IPS-18a (cell line): Measurements from ENCODE around the gene GPR157.

Source experiments
- H3K27ac ChIP-seq: one replicate; pipeline ENCODE4 v1.5.1; 2013; ENCODE audit warnings: low read length
- H3K27me3 ChIP-seq: one replicate; pipeline ENCODE4 v1.6.1; 2013; ENCODE audit warnings: mild to moderate bottlenecking, low read length; ENCODE audit not compliant: control insufficient read depth, insufficient read depth
- H3K36me3 ChIP-seq: one replicate; pipeline ENCODE4 v1.6.1; 2013; ENCODE audit warnings: low read depth, low read length; ENCODE audit not compliant: control insufficient read depth
- H3K4me1 ChIP-seq: one replicate; pipeline ENCODE4 v1.6.1; 2013; ENCODE audit warnings: low read depth, low read length; ENCODE audit not compliant: control insufficient read depth
- H3K4me3 ChIP-seq: one replicate; pipeline ENCODE4 v1.5.1; 2013; ENCODE audit warnings: low read length
- H3K9ac ChIP-seq: one replicate; pipeline ENCODE4 v1.6.1; 2013; ENCODE audit warnings: mild to moderate bottlenecking, low read length, moderate library complexity
- H3K9me3 ChIP-seq: one replicate; pipeline ENCODE4 v1.6.1; 2013; ENCODE audit warnings: low read depth, low read length; ENCODE audit not compliant: control insufficient read depth

GPR157 gene

GRCh38 chr1:9065213-9065751 lies 63.6 kb downstream of the GPR157 start:
- H3K4me3 ChIP-seq, result no peak overlapping the region
- peaks cover 11% of the 10 kb centered on the region for H3K4me1 ChIP-seq
- H3K36me3 ChIP-seq, result no peaks in the 10 kb centered on the region
- no peaks in the 10 kb centered on the region for H3K27me3 ChIP-seq
- H3K27ac ChIP-seq, result no peak overlapping the region
- no peaks in the 10 kb centered on the region for H3K9me3 ChIP-seq
- no peak overlapping the region for H3K9ac ChIP-seq

GRCh38 chr1:9062846-9063245 lies 66.1 kb downstream of the GPR157 start:
- Histone ChIP-seq H3K27ac (no peak overlapping the region), H3K4me1 (no peaks in the 10 kb centered on the region), H3K9me3 (no peaks in the 10 kb centered on the region), H3K36me3 (no peaks in the 10 kb centered on the region), H3K4me3 (no peak overlapping the region), H3K27me3 (no peaks in the 10 kb centered on the region), H3K9ac (no peak overlapping the region)

- Histone ChIP-seq H3K9ac (no peak overlapping the region), H3K4me3 (no peak overlapping the region), H3K36me3 (no peaks in the 10 kb centered on the region), H3K27ac (no peak overlapping the region), H3K4me1 (no peaks in the 10 kb centered on the region), H3K9me3 (no peaks in the 10 kb centered on the region), H3K27me3 (no peaks in the 10 kb centered on the region)
These were observed 66.9 kb downstream of the GPR157 start for GRCh38 chr1:9062021-9062471.

- Histone ChIP-seq H3K27me3 (no peaks in the 10 kb centered on the region), H3K9ac (no peak overlapping the region), H3K36me3 (no peaks in the 10 kb centered on the region), H3K4me3 (no peak overlapping the region), H3K4me1 (no peaks in the 10 kb centered on the region), H3K9me3 (no peaks in the 10 kb centered on the region), H3K27ac (no peak overlapping the region)
These were observed 67.5 kb downstream of the GPR157 start for GRCh38 chr1:9061252-9061960.

GRCh38 chr1:9059891-9060744 lies 68.8 kb downstream of the GPR157 start:
- Histone ChIP-seq H3K9ac (no peak overlapping the region), H3K27ac (no peak overlapping the region), H3K36me3 (no peaks in the 10 kb centered on the region), H3K9me3 (no peaks in the 10 kb centered on the region), H3K4me3 (no peak overlapping the region), H3K27me3 (no peaks in the 10 kb centered on the region), H3K4me1 (no peaks in the 10 kb centered on the region)

- H3K27me3 ChIP-seq, result no peaks in the 10 kb centered on the region
- H3K36me3 ChIP-seq, result no peaks in the 10 kb centered on the region
- no peak overlapping the region for H3K4me3 ChIP-seq
- H3K4me1 ChIP-seq, result no peaks in the 10 kb centered on the region
- no peak overlapping the region for H3K27ac ChIP-seq
- no peaks in the 10 kb centered on the region for H3K9me3 ChIP-seq
- H3K9ac ChIP-seq, result no peak overlapping the region
These were observed 70.4 kb downstream of the GPR157 start for GRCh38 chr1:9058465-9058864.

- no peaks in the 10 kb centered on the region for H3K27me3 ChIP-seq
- no peak overlapping the region for H3K27ac ChIP-seq
- no peaks in the 10 kb centered on the region for H3K36me3 ChIP-seq
- H3K4me1 ChIP-seq, result no peaks in the 10 kb centered on the region
- H3K4me3 ChIP-seq, result no peak overlapping the region
- no peak overlapping the region for H3K9ac ChIP-seq
- H3K9me3 ChIP-seq, result no peaks in the 10 kb centered on the region
These were observed 71.1 kb downstream of the GPR157 start for GRCh38 chr1:9057851-9058250.

GRCh38 chr1:9052272-9053049 lies 76.4 kb downstream of the GPR157 start:
- peaks cover 12% of the 10 kb centered on the region for H3K4me1 ChIP-seq
- H3K27ac ChIP-seq, result no peak overlapping the region
- H3K9me3 ChIP-seq, result no peaks in the 10 kb centered on the region
- H3K4me3 ChIP-seq, result no peak overlapping the region
- H3K27me3 ChIP-seq, result no peaks in the 10 kb centered on the region
- H3K36me3 ChIP-seq, result no peaks in the 10 kb centered on the region
- no peak overlapping the region for H3K9ac ChIP-seq

- H3K9me3 ChIP-seq, result no peaks in the 10 kb centered on the region
- no peak overlapping the region for H3K27ac ChIP-seq
- H3K9ac ChIP-seq, result peak overlapping the region; percentile 39
- no peaks in the 10 kb centered on the region for H3K36me3 ChIP-seq
- H3K4me3 ChIP-seq, result no peak overlapping the region
- peaks cover 12% of the 10 kb centered on the region for H3K4me1 ChIP-seq
- H3K27me3 ChIP-seq, result no peaks in the 10 kb centered on the region
These were observed 77.5 kb downstream of the GPR157 start for GRCh38 chr1:9051379-9051778.

GRCh38 chr1:9050803-9051202 lies 78.1 kb downstream of the GPR157 start:
- H3K9ac ChIP-seq, result peak overlapping the region; percentile 39
- H3K27ac ChIP-seq, result no peak overlapping the region
- H3K27me3 ChIP-seq, result no peaks in the 10 kb centered on the region
- no peaks in the 10 kb centered on the region for H3K36me3 ChIP-seq
- H3K4me1 ChIP-seq, result peaks cover 12% of the 10 kb centered on the region
- H3K9me3 ChIP-seq, result no peaks in the 10 kb centered on the region
- H3K4me3 ChIP-seq, result no peak overlapping the region
